ENCODE measurements around the gene IL12A.

IL12A gene

DNA sequence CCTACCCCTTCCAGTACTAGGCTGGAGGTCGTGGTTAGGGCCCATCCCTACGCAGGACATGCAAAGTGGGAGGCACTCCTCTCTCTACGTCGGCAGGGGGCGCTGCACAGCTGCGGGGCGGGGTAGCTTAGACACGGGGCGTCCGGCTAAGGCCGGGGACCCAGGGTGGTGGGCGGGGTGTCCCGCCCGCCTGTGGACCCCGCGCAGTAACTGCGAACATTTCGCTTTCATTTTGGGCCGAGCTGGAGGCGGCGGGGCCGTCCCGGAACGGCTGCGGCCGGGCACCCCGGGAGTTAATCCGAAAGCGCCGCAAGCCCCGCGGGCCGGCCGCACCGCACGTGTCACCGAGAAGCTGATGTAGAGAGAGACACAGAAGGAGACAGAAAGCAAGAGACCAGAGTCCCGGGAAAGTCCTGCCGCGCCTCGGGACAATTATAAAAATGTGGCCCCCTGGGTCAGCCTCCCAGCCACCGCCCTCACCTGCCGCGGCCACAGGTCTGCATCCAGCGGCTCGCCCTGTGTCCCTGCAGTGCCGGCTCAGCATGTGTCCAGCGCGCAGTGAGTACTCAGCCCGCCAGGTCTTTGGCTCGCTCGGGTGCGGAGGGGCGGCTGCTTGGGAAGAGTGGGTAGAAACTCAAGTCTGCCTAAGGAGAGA lies at the start of gene IL12A:
IL12A (plus strand) TSS at position 219 of the 655 bp plus-strand sequence.
- DNase-seq, result peak; percentile 69

DNA sequence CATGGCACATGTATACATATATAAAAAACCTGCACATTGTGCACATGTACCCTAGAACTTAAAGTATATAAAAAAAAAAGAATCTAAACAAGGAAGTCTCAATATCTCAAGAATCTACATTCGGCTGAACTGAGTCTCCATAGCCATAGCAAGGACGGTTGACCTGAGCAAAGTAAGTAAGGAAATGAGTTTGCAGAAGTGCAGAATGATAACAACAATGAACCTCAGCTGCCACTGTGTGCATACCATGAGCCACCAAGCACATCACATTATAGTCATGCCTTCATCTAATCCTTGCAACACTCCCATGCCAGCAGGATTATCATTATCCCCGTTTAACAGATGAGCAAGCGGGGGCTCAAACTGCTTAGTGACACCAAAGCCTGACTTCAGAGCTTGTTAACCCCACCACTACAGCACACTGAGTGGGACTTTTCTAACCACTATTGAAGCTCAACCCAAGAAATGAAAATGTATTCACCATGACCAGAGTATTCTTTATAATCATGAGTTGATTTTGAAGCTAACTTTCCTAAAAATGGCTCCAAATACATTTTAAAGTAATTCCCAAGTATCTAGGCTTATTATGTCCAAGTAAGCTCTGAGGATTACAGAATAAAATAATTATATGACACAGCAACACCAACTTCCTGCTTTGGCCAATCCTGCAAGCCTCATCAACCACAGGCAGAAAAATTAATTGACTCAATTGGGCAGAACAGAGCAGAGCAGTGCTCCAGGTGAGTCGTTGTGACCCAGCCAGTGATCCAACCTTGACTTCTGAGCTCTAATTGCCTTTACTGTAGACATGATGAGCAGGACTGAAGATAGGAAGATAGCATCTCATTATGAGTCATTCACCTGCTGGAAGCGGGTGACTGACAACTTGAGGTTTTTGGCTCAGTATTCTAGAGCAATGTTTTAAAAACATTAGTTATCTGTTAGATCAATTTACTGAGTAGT lies 47.3 kb upstream of the IL12A start:
- peak; percentile 34 for DNase-seq

DNA sequence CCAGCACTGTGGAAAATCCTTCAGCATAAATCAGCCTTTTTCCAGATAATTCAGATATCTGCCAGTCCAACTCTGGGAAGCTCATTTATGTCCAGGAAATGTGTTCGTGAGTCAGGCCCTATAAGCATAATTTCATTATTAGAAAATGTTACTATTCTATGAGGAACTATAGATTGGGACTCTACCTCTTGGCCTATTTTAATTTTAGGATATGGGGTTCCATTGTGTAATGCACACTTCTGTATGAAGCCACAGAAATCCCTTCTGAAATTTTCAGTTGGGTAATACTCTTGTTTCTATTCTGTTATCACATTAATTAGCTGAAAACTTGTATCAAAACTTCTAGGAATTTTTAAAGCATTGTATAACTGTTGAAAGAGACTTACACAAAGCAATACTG lies 43.9 kb upstream of the IL12A start:
- DNase-seq, result no peak

GRCh38 chr3:159945930-159946329 lies 42.7 kb upstream of the IL12A start:
- DNase-seq, result no peak

GRCh38 chr3:159947220-159947619 lies 41.4 kb upstream of the IL12A start:
- peak; percentile 97 for DNase-seq

DNA sequence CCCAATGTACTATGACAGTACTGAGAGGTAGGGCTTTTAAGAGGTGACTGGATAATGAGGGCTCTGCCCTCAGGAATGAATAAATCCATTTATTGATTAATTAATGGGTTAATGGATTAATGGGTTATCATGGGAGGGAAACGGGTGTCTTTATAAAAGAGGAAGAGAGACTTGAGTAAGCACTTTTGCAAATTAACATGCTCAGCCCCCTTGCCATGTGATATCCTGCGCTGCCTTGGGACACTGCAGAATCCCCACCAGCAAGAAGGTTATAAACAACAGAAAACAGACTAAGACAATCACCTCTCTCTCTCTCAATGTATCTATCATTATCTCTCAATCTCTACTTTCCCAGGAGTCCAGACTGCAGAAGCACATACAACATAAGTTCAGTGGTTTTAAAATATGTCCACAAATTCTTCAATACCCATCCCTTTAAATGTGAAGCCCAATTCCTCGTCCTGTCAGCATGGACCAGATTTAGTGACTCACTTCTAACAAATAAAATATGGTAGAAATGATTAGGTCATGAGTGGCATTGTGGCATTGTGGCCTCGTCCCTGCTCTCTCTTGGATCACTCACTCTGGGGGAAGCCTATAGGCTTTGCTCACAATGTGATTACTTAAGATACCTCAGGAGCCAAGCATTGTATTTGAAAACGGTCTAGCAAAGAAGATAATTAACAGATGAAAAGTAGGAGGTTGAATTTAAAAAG lies 40.0 kb upstream of the IL12A start:
- DNase-seq, result peak; percentile 79

GRCh38 chr3:159950156-159950898 lies 38.3 kb upstream of the IL12A start:
- DNase-seq, result no peak

DNA sequence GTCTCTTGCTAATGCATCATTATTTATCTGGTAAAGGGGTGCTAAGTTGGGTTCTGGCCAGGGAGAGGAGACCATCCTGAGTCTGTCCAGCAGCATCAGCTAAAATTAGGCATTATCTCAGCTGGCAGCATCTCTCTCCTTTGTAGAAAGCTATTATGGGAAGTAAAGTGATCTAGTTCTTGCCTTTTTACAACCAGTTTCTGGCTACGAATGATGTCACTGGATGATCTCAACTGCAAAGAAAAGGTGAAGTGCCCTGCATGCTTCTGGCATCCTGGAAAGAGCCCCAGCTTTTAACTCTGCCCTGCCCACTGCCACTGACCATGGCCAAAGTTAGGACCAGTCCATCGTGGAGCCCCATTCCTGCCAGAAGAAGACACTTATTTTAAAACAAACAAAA lies 37.1 kb upstream of the IL12A start:
- no peak for DNase-seq

DNA sequence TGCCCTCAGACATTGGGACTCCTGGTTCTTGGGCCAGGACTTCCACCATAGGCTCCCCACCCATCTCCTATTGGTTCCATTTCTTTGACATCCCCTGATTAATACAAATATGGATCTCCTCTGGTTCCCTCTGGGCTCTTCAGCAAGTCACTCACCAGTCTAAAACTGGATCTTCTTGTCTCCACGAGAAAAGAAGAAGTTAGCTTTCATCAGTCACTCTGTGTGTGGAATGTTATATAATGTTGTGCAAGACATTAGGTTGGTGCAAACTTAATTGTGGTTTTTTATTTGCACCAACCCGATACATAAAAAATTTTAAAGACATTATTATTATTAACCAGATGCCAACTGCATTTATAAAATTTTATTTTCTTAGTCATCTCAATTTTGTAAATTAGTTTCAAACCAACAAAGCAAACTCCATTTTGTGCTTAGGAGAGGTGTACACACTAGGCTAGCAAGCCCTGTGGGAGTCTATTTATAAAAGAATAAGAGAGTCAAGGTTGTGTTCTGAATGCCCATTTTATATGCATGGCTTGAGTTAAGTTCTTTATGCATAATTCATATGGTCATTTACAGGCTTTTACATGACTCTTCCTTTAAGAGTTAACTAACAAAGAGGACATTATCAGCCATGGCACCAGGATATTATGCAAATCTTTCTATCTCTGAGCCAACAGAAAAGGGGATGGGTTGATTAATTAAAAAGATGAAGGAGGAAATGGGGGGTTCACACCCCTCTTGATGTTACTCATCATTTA lies 35.1 kb upstream of the IL12A start:
- no peak for DNase-seq

- no peak for DNase-seq
Observed at GRCh38 chr3:159960188-159961148, 28.2 kb upstream of the IL12A start.

DNA sequence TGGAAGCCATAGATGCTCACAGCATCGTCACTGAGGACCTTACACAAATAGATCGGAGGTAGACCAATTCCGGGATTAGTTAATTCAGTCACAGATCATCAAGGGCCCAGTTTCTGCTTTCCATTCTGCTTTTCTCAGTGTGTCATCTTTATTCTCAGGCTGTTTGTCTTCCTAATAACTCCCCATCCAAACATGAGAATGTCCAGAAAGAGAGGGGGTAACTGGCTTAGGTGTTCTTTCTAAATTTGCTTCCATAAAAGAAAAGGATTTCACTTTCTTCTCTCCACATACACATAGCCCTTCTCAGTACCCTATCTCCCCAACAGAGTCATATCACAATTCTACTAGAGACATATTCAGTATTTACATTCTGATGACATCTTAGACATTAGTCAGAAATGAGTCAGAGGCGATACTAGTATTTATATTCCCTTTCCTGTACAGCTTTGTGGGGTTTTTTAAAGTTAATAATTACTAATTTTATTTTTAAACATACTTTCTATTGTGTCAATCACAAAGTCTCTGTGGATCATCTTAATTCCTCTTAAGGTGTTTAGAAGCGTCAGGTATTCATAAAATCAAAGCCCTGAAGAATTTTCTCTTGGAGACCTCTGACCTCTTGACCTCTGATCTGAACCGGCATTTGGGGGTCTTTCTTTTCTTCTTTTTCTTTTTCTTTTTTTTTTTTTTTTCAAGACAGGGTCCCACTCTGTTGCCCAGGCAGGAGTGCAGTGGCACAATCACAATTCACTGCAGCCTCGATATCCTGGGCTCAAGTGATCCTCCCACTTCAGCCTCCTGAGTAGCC lies 24.3 kb upstream of the IL12A start:
- DNase-seq, result peak; percentile 86

DNA sequence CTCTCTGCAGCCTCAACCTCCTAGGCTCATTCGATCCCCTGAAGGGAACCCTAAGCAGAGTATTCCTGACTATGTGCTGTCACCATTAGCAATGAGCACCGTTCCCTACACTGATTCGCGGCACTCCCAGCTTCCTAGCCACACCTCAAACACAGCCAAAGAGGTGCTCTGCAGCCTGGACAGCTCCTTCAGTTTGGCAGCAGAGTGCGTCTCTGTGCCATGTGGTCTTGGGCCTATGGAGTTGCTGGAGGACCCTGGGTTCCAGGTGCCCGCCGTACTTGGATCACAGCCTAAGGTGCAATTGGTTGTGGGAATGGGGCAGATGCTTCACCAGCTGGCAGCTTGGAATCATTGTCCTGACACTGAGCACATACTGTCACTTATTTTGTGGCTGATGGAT lies 17.3 kb upstream of the IL12A start:
- no peak for DNase-seq

DNA sequence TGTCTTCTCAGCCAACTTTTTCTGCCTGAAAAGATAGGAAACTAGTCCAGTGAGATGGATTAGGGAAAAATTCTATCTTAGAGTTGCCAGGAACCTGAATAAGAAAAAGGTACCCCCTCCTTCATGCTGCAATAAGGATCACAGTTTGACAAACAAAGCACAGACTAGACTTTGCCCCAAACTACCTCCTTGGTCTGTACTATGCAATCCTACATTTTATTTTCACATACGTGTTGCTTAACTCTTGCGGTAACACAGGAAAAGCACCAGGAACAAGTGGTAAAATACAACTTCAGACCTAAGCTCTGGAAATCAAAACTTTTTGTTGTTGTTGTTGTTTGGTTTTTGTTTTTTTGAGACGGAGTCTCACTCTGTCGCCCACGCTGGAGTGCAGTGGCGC lies 11.3 kb upstream of the IL12A start:
- no peak for DNase-seq

DNA sequence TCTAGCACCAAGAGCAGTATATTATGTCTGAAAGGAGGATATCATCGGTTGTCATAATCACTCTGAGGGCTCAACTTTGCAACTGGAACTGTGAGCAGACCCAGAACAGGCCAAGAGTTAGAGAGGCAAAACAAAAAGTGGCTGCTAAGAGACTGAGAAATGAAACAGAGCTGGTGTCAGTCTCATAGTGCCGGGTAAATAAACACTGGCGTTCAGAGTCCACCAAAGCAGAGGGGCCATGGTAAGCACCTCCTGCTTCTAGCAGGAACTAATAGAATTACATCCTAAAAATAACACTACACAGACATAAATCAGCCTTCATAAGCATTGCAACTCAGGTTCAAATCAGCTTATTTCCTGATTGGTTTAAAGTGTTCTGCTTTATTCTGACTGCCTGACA lies 10.3 kb upstream of the IL12A start:
- DNase-seq, result no peak

DNA sequence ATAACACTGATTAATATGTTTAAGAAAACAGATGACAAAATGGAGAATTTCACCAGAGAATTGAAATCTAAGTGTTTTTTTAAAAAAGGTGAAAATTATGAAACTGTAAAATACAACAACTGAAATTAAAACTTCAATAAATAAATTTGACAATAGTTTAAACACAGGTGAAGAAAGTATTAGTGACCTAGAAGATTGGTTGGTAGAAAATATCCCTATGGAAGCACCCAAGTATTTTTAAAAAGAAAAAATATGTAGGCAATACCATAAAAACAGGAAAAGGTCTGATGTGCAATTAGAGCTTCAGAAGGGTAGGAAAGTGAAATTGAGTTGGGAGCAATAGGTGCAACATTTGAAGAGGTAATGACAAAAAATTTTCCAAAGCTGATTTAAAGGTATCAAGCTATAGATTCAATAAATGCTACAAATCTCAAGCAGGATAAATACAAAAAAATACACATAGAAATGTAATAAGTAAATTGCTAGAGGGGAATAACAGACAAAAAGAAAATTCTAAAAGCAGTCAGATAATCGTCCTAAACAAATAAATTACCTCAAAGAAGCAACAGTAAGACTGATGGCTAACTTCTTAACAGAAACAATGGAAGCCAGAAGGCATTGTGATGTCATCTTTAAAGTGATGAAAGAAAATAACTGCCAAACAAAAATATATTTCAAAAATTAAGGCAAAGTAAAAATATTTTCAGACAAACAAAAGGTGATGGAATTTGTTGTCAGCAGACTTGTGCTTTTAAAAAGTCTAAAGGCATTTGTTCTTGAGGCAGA lies 9.5 kb upstream of the IL12A start:
- no peak for DNase-seq

- DNase-seq, result no peak
Observed at GRCh38 chr3:159982442-159982974, 6.1 kb upstream of the IL12A start.

GRCh38 chr3:159987291-159987711 lies 1.3 kb upstream of the IL12A start:
- peak; percentile 37 for DNase-seq

DNA sequence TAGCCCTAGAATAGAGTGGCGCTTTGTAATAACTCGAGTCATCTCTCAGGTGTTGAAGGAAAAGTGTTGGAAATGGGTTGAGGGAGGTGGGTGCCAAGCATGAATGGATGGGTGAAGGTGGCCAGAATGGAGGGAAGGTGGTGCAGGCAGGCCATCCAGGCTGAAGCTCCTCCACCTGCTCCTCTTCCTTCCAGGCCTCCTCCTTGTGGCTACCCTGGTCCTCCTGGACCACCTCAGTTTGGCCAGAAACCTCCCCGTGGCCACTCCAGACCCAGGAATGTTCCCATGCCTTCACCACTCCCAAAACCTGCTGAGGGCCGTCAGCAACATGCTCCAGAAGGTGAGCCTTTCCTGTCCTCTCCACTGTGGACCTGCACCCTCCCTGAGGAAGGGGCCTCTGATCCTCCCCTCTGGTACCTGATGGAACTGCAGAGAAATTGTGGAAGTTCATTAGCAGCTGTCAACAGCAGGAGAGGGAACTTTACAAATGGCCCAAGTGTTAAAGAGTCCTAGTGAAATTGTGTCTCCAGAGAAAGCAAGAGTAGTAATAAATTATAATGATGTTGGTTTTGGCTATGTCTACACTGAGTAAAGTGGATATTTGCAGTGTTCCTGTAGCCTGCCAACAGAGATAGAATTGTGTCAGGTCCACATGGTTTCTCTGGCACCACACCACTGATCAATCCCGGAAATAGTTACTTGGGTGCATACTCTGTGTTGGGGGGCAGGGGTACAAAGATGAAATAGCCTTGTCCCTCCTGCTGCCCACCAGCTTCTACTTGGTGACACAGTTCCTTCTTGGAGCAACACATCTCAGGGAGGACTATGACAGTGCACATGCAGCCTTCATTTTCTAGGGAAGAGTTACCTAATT lies 1.6 kb downstream of the IL12A start:
- DNase-seq, result no peak

Data from fibroblast of skin of right quadriceps (primary cell).